K562 (cell line): Measurements from ENCODE around the gene NODAL. TPM values are rescaled to one million over a fixed set of nuclear protein-coding genes. Genes with fewer than 3 reads are reported as not detected.
A peak's percentile ranks its signal among the peaks of the same experiment; 100 is the strongest.

Experiments used
- CHAMP1 ChIP-seq: fragments of 450-650 bp; IDR thresholded peaks from 2 replicates; pipeline ENCODE4 v1.6.1; 2016; ENCODE audit warnings: mild to moderate bottlenecking
- CSDE1 ChIP-seq, 2 experiments: fragments of 450-650 bp; IDR thresholded peaks; 2 replicates each; pipeline ENCODE4 v1.6.1; 2016; ENCODE audit warnings: mild to moderate bottlenecking in 1 of 2
- DIDO1 ChIP-seq: fragments of 450-650 bp; IDR thresholded peaks from 2 replicates; pipeline ENCODE4 v1.6.1; 2016; ENCODE audit warnings: low read depth, missing biosample characterization, missing genetic modification characterization
- ETV1 ChIP-seq: fragments of 450-650 bp; conservative IDR thresholded peaks from 2 replicates; pipeline ENCODE4 v1.6.1; 2016; ENCODE audit warnings: missing genetic modification characterization, control low read depth, low read depth, missing compliant biosample characterization
- FIP1L1 ChIP-seq: fragments of 200-400 bp; formaldehyde crosslinking; IDR thresholded peaks from 2 replicates; pipeline ENCODE4 v1.6.1; 2018; ENCODE audit warnings: mild to moderate bottlenecking, low read depth, low read length; ENCODE audit not compliant: poor library complexity, severe bottlenecking
- HDAC2 ChIP-seq: fragments of 450-650 bp; IDR thresholded peaks from 2 replicates; pipeline ENCODE4 v1.6.1; 2016; ENCODE audit warnings: mild to moderate bottlenecking
- MTF1 ChIP-seq: fragments of 250-450 bp; sonication (Bioruptor Pico); IDR thresholded peaks from 2 replicates; pipeline ENCODE4 v1.9.0; 2021; ENCODE audit warnings: moderate library complexity, mild to moderate bottlenecking, inconsistent platforms, borderline replicate concordance
- NBN ChIP-seq: fragments of 450-650 bp; IDR thresholded peaks from 2 replicates; pipeline ENCODE4 v1.6.1; 2016; ENCODE audit warnings: low read depth, mild to moderate bottlenecking
- RNF219 ChIP-seq: fragments of 250-450 bp; sonication (Bioruptor Pico); IDR thresholded peaks from 2 replicates; pipeline ENCODE4 v1.5.0; 2022; ENCODE audit warnings: mild to moderate bottlenecking
- SNAPC5 ChIP-seq: fragments of 250-450 bp; sonication (Bioruptor Pico); IDR thresholded peaks from 2 replicates; pipeline ENCODE4 v1.8.0; 2021; ENCODE audit warnings: moderate library complexity, mild to moderate bottlenecking, inconsistent platforms
- SREBF2 ChIP-seq: sonication (generic); formaldehyde crosslinking; IDR thresholded peaks from 2 replicates; pipeline ENCODE4 v1.4.0; 2020; ENCODE audit warnings: mild to moderate bottlenecking, missing genetic modification reagents
- TRIM28 ChIP-seq: fragments of 450-650 bp; IDR thresholded peaks from 2 replicates; pipeline ENCODE4 v1.6.1; 2017
- TSHZ1 ChIP-seq: fragments of 250-450 bp; sonication (Bioruptor Pico); IDR thresholded peaks from 2 replicates; pipeline ENCODE4 v1.4.0; 2020; ENCODE audit warnings: mild to moderate bottlenecking, moderate library complexity
- ZC3H4 ChIP-seq: sonication (generic); formaldehyde crosslinking; IDR thresholded peaks from 2 replicates; pipeline ENCODE4 v1.9.0; 2021; ENCODE audit warnings: missing genetic modification reagents, borderline replicate concordance
- ZNF146 ChIP-seq: IDR thresholded peaks from one replicate; pipeline ENCODE4 v1.6.1; 2018; ENCODE audit warnings: missing compliant biosample characterization; ENCODE audit not compliant: unreplicated experiment
- ZNF165 ChIP-seq: fragments of 250-450 bp; sonication (Bioruptor Pico); IDR thresholded peaks from 2 replicates; pipeline ENCODE4 v1.4.0; 2020; ENCODE audit warnings: borderline replicate concordance
- ZNF717 ChIP-seq: fragments of 250-450 bp; sonication (Bioruptor Pico); IDR thresholded peaks from 2 replicates; pipeline ENCODE4 v1.5.0; 2021
- polyA plus RNA-seq, 8 experiments: library from polyadenylated mRNA; depleted of rRNA in 4 of 8; stranded (reverse) in 5 of 8; unstranded in 3 of 8; fragments of >200 nt; fragmentation: Nextera tagmentation in 2 of 8; fragmentation: Illumina TruSeq in 1 of 8; extraction: Ambion mirVana in 2 of 8; extraction: Trizol in 1 of 8; gene quantifications; 2 replicates each; pipeline versions ENCODE4 v1.2.1 to v1.2.3, GENCODE V29; 2011 to 2014; ENCODE audit warnings: inconsistent platforms in 1 of 8, missing spikeins in 1 of 8
- total RNA-seq, 7 experiments: library from RNA; depleted of rRNA in 6 of 7; stranded (reverse); fragments of >200 nt in 6 of 7; fragmentation: Illumina TruSeq in 2 of 7; extraction: Trizol in 2 of 7; gene quantifications; 2 replicates each; pipeline versions ENCODE4 v1.2.1 to v1.2.3, GENCODE V29; 2011 to 2021; ENCODE audit warnings: low replicate concordance in 1 of 7

The NODAL gene
- total and polyA plus RNA-seq, 9 of the 15 experiments (the other 6 are each of a cell fraction or from before 2014, with no cell fraction given) = not detected

- TF ChIP-seq CHAMP1 (no peak), ZNF717 (CRISPR knock-in tag) (no peak), DIDO1 (tag) (no peak), HDAC2 (peak; percentile 39; the same call in 1 of the 2 replicates), NBN (peak; percentile 63; the same call in 1 of the 2 replicates), FIP1L1 (no peak), SNAPC5 (CRISPR knock-in tag) (no peak), TRIM28 (no peak), ZNF146 (CRISPR knock-in tag) (no peak), TSHZ1 (CRISPR knock-in tag) (no peak), ETV1 (tag) (no peak), CSDE1 (IDR thresholded peaks at IDR 0.05) (peak in 1 of 2 experiments; percentile 52; a peak in 1 of 4 replicates), MTF1 (no peak), RNF219 (CRISPR knock-in tag) (no peak), SREBF2 (CRISPR knock-in tag) (no peak), ZNF165 (CRISPR knock-in tag) (no peak), ZC3H4 (CRISPR knock-in tag) (no peak)
These were observed 37.9 kb downstream of the NODAL start (continued) for GRCh38 chr10:70403483-70404035.
